Endothelial cell of umbilical vein (primary cell): Measurements from ENCODE around the gene CRK. TPM values are rescaled to one million over a fixed set of nuclear protein-coding genes. Genes with fewer than 3 reads are reported as not detected.

Experiments used
- BruUV-seq: library from RNA; stranded (reverse); fragments of 400-500 nt; replicated peaks from 2 replicates; lab custom pipeline; 2021; lab: Mats Ljungman, UMichigan
- CTCF ChIA-PET: fragments of 300-600, 350-600 bp; sonication (Branson Sonifier 250); formaldehyde crosslinking; loops from one replicate; lab custom pipeline; 2021; ENCODE audit warnings: antibody characterized with exemption, inconsistent platforms; lab: Charles Lee
- POLR2A ChIA-PET: fragments of 300-600, 350-600 bp; sonication (Branson Sonifier 250); formaldehyde crosslinking; loops from one replicate; lab custom pipeline; 2021; ENCODE audit warnings: antibody characterized with exemption, inconsistent platforms; lab: Charles Lee
- DNase-seq: peaks from one replicate; pipeline ENCODE4 v3.0.0-alpha.2; 2011; ENCODE audit warnings: low read depth, low spot score
- FAIRE-seq: peaks from 2 replicates; lab custom pipeline; 2011; peaks lifted over from hg19 to GRCh38; lab: Jason Lieb, UNC
- H2AFZ ChIP-seq: 2 replicates; pipeline ENCODE4 v1.6.0; 2012; ENCODE audit warnings: low read depth, low read length, control low read depth, inconsistent platforms
- H3K27ac ChIP-seq: 2 replicates; pipeline ENCODE4 v1.5.1; 2011; ENCODE audit warnings: low read depth, mild to moderate bottlenecking, control low read depth, low read length, moderate library complexity; ENCODE audit not compliant: insufficient read depth
- H3K27me3 ChIP-seq, 2 experiments: 2 replicates each; pipeline versions ENCODE4 v1.6.0 to v1.6.1; 2011; ENCODE audit warnings: low read length in 2 of 2, mixed read lengths in 1 of 2; ENCODE audit not compliant: control insufficient read depth in 2 of 2, insufficient read depth in 2 of 2
- H3K36me3 ChIP-seq, 2 experiments: 2 replicates in 1 of 2; 3 replicates in 1 of 2; pipeline ENCODE4 v1.5.1; 2011; ENCODE audit warnings: low read length in 2 of 2, mild to moderate bottlenecking in 1 of 2, moderate library complexity in 1 of 2; ENCODE audit not compliant: control insufficient read depth in 2 of 2, insufficient read depth in 2 of 2; ENCODE audit errors: extremely low read depth in 1 of 2
- H3K4me1 ChIP-seq: 3 replicates; pipeline ENCODE4 v1.5.1; 2011; ENCODE audit warnings: mild to moderate bottlenecking, low read length; ENCODE audit not compliant: control insufficient read depth, insufficient read depth; ENCODE audit errors: extremely low read depth
- H3K4me2 ChIP-seq: 2 replicates; pipeline ENCODE4 v1.6.1; 2011; ENCODE audit warnings: low read length, control low read depth, mixed read lengths; ENCODE audit not compliant: insufficient read depth
- H3K4me3 ChIP-seq, 3 experiments: fragments of 200-600 bp in 1 of 3; sonication (generic), shearing (Covaris generic) in 1 of 3; replicated peaks in 1 of 3; 2 replicates each; pipeline ENCODE4 v1.5.1; 2011 to 2016; ENCODE audit warnings: control low read depth in 3 of 3, low read length in 3 of 3, mild to moderate bottlenecking in 2 of 3, inconsistent platforms in 1 of 3, low read depth in 1 of 3, moderate library complexity in 1 of 3; ENCODE audit not compliant: insufficient read depth in 1 of 3
- H3K79me2 ChIP-seq: 2 replicates; pipeline ENCODE4 v1.6.0; 2012; ENCODE audit warnings: low read length, inconsistent platforms; ENCODE audit not compliant: control insufficient read depth, insufficient read depth
- H3K9ac ChIP-seq: replicated peaks from 2 replicates; pipeline ENCODE3; 2011; ENCODE audit warnings: low read length, control low read depth; ENCODE audit not compliant: insufficient read depth; ENCODE audit errors: extremely low read depth
- H3K9me1 ChIP-seq: replicated peaks from 3 replicates; pipeline ENCODE4 v1.6.0; 2011; ENCODE audit warnings: mild to moderate bottlenecking, low read length; ENCODE audit not compliant: control insufficient read depth, insufficient read depth; ENCODE audit errors: extremely low read depth
- H3K9me3 ChIP-seq: replicated peaks from 2 replicates; pipeline ENCODE4 v1.5.1; 2012; ENCODE audit warnings: low read length, inconsistent platforms; ENCODE audit not compliant: control insufficient read depth, insufficient read depth
- H4K20me1 ChIP-seq: replicated peaks from 2 replicates; pipeline ENCODE3; 2011; ENCODE audit warnings: mild to moderate bottlenecking, low read length; ENCODE audit not compliant: control insufficient read depth, insufficient read depth; ENCODE audit errors: extremely low read depth
- EZH2 ChIP-seq: IDR thresholded peaks from 2 replicates; pipeline ENCODE4 v1.6.1; 2012; ENCODE audit warnings: borderline replicate concordance, low read depth, mild to moderate bottlenecking, moderate library complexity, low read length, inconsistent platforms; ENCODE audit not compliant: severe bottlenecking
- FOS ChIP-seq: IDR thresholded peaks from 2 replicates; pipeline ENCODE4 v1.6.1; 2011; ENCODE audit warnings: mild to moderate bottlenecking, low read length, moderate library complexity, borderline replicate concordance; ENCODE audit not compliant: insufficient read depth
- GATA2 ChIP-seq: IDR thresholded peaks from 2 replicates; pipeline ENCODE4 v1.7.0; 2011; ENCODE audit warnings: low read depth, mild to moderate bottlenecking, moderate library complexity, mixed read lengths, low read length; ENCODE audit not compliant: insufficient read length, insufficient read depth
- JUN ChIP-seq: IDR thresholded peaks from 2 replicates; pipeline ENCODE4 v1.6.1; 2011; ENCODE audit warnings: borderline replicate concordance, low read depth; ENCODE audit not compliant: insufficient read length, insufficient read depth
- MYC ChIP-seq: IDR thresholded peaks from one replicate; pipeline ENCODE4 v1.6.1; 2011; ENCODE audit warnings: mild to moderate bottlenecking, low read depth, low read length
- POLR2A ChIP-seq: IDR thresholded peaks from 2 replicates; pipeline ENCODE4 v1.6.1; 2012; ENCODE audit warnings: low read depth, mild to moderate bottlenecking, control low read depth, low read length
- POLR2AphosphoS5 ChIP-seq: IDR thresholded peaks from 2 replicates; pipeline ENCODE4 v1.6.1; 2012; ENCODE audit warnings: low read depth, mild to moderate bottlenecking, control low read depth, low read length, moderate library complexity; ENCODE audit not compliant: insufficient read depth
- dilution Hi-C: fragments of 300-500 bp; cut with MboI; formaldehyde crosslinking; loops from one replicate; pipeline ENCODE4 v1.15.0; 2019; ENCODE audit warnings: low sequenced_read_pairs; ENCODE audit not compliant: extremely low pct_ligation_motif_present
- intact Hi-C: fragments of 100-400 bp; cut with micrococcal nuclease; formaldehyde crosslinking; loops from one replicate; pipeline ENCODE4 v1.10.0; 2022
- polyA plus RNA-seq, 4 experiments: library from polyadenylated mRNA; depleted of rRNA in 3 of 4; stranded (reverse) in 3 of 4; unstranded in 1 of 4; fragments of >200 nt; gene quantifications; 2 replicates each; pipeline versions ENCODE4 v1.2.1 to v1.2.3, GENCODE V29; 2011 to 2012; ENCODE audit warnings: missing spikeins in 1 of 4
- total RNA-seq: library from RNA; stranded (reverse); gene quantifications from 2 replicates; pipeline ENCODE4 v1.2.3, GENCODE V29; 2021
- TF ChIP-seq, protein P1 (sequence below), 2 donors: IDR thresholded peaks; 1 replicate in 1 of 2; 2 replicates in 1 of 2; pipeline ENCODE4 v1.5.1; 2011; ENCODE audit warnings: low read length in 2 of 2, mild to moderate bottlenecking in 2 of 2, moderate library complexity in 2 of 2, control low read depth in 1 of 2, inconsistent platforms in 1 of 2, low read depth in 1 of 2; ENCODE audit not compliant: insufficient read depth in 1 of 2; ENCODE audit errors: extremely low read depth in 1 of 2
- TF ChIP-seq, protein P2 (sequence below): IDR thresholded peaks from 2 replicates; pipeline ENCODE4 v1.6.1; 2011; ENCODE audit not compliant: insufficient read depth, insufficient read length

The CRK gene
- total and polyA plus RNA-seq, 2 donors (not counting 3 experiments of a cell fraction or from before 2014, with no cell fraction given): 52.8 to 67.2 TPM

DNA sequence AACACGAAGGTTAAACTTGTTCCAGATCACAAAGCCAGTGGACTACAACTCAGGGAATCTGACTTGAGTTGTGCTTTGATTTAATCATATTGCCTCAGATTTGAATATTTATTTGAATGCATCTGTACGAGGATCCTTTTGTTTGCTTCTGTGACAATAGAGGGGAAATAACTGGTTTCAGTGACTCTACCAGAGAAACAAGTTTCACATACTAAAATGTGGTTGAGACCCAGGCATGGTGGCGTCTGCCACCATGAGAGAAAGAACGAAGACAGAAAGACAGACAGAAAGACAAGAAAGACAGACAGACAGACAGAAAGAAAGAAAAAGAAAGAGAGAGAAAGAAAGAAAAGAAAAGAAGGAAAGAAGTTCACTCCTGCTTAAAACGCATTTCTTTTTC lies 80.0 kb downstream of the CRK start:
- intact Hi-C loops (loop anchor here (1.0 kb wide), 1 partner anchor 27 kb away; no protein-coding TSS in a partner anchor), dilution Hi-C loops (no loop called here)
- no peak overlapping the region for H3K4me3 ChIP-seq
- no peak overlapping the region for H3K4me2 ChIP-seq
- peaks cover 39% of the 10 kb centered on the region for H4K20me1 ChIP-seq
- peaks cover 2 to 8% of the 10 kb centered on the region in 2 experiments for H3K36me3 ChIP-seq
- no peaks in the 10 kb centered on the region for H3K9me1 ChIP-seq
- peaks cover 12% of the 10 kb centered on the region for H3K4me1 ChIP-seq
- H2AFZ ChIP-seq: no peak overlapping the region
- DNase-seq (no peak), FAIRE-seq (no peak)
- POLR2A ChIA-PET: no interaction called here
- TF ChIP-seq, protein P1, sequence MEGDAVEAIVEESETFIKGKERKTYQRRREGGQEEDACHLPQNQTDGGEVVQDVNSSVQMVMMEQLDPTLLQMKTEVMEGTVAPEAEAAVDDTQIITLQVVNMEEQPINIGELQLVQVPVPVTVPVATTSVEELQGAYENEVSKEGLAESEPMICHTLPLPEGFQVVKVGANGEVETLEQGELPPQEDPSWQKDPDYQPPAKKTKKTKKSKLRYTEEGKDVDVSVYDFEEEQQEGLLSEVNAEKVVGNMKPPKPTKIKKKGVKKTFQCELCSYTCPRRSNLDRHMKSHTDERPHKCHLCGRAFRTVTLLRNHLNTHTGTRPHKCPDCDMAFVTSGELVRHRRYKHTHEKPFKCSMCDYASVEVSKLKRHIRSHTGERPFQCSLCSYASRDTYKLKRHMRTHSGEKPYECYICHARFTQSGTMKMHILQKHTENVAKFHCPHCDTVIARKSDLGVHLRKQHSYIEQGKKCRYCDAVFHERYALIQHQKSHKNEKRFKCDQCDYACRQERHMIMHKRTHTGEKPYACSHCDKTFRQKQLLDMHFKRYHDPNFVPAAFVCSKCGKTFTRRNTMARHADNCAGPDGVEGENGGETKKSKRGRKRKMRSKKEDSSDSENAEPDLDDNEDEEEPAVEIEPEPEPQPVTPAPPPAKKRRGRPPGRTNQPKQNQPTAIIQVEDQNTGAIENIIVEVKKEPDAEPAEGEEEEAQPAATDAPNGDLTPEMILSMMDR (IDR thresholded peaks at IDR 0.05; ENCODE audit: extremely low read depth in 1 of 2, insufficient read depth in 1 of 2, low read depth in 1 of 2, low read length in 2 of 2): no peak
- no peak for TF ChIP-seq EZH2
- no peak for TF ChIP-seq MYC
- TF ChIP-seq, protein P2, sequence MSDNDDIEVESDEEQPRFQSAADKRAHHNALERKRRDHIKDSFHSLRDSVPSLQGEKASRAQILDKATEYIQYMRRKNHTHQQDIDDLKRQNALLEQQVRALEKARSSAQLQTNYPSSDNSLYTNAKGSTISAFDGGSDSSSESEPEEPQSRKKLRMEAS: no peak
- no peak for TF ChIP-seq POLR2A
- TF ChIP-seq JUN: no peak
- no peak for TF ChIP-seq POLR2AphosphoS5
- no peak for TF ChIP-seq GATA2
- no peak for TF ChIP-seq FOS
- no peak overlapping the region for H3K27ac ChIP-seq
- BruUV-seq: no TSS peak
- H3K9ac ChIP-seq: no peak overlapping the region
- no peaks in the 10 kb centered on the region for H3K9me3 ChIP-seq
- H3K27me3 ChIP-seq: no peaks in the 10 kb centered on the region
- CTCF ChIA-PET: interaction anchor here (1.5 to 6.6 kb wide), 3 partner anchors 10 to 15 kb away, joined by 6 to 106 read pairs (median 6); no protein-coding TSS in a partner anchor
- H3K79me2 ChIP-seq: peaks cover 99% of the 10 kb centered on the region
